Measurements from ENCODE around the gene TMEM209.
"Not testable (repeated sequence)": the region's sequence is repeated elsewhere in the genome, so short reads cannot be mapped to it uniquely, and the experiment has no call there.

TMEM209 gene

DNA sequence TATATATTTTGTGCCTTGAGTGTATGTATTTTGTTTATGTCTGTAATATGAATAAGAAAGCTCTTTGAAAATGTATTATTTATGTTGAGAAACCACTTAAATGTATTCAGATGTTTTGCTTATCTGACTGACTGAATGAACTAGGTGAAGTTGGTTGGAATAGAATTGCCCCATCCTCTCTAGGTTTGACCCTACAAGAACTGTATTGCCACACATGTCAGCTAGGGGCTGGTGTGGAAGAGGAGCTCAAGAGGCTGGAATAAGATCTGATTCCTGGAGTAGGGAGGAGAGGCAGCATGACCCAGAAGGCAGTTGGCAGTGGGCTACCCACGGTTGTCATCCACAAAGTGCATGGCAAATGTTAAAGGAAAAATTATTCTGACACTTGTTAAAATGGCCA is 11.5 kb upstream of the TMEM209 start:
- no peak for DNase-seq

DNA sequence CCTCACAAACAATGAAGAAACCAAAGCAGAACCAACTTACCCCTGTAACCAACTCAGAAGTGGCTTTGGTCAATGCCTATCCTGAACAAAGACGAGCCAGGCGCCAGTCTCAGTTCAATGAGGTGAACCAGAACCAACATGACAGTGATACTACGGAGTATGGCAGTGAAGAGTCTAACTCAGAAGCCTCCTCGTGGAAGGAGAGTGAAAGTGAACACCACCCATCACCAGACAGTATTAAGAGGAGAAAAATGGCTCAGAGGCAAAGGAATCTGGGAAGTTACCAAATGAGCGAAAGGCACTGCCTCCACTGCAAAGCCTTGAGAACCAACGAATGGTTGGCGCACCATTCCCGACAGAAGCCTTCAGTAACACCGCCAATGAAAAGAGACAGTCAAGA is 10.8 kb upstream of the TMEM209 start:
- no peak for DNase-seq

DNA sequence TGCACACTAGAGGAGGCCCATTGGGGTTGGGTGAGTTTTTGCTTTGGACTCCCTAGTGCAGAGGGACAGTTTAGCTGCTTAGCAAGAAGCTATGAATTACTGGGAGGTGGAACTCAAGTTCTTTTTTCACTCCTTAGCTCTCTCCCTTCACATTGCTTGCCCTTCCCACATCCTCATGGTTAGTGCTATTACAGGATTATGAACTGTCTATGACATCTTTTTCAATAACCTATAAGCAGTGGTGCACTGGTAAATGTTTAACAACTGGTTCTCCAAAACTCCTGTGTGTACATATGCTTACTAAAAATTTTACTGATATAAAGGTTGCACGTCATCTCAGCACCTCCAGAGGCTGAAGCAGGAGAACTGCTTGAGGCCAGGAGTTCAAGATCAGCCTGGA is 8.6 kb upstream of the TMEM209 start:
- no peak for DNase-seq

- no peak for DNase-seq
Observed at GRCh38 chr7:130210181-130210935, 5.2 kb upstream of the TMEM209 start.

GRCh38 chr7:130208516-130208915 is 3.3 kb upstream of the TMEM209 start:
- no peak for DNase-seq

DNA sequence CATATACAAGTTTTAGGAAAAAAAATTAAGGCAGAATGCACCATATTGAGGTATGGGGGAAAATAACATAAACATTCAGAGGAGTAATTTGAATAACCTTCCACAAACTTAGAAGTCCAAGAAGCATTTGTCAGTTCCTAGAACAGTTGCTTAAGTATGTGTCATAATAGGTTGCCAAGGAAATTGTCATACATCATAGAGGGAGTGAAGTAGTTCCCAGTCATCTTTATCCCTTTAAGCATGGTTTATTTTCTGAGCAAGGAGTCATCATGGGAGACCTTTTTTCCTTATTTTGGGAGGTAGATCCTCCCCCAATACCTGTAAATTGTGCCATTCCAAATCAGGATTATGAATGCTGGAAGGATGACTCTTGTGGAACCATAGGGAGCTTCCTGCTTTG is 2.4 kb upstream of the TMEM209 start, which contains the start of gene SSMEM1:
Gene SSMEM1, plus strand, starts transcription at position 219 of the 400 bp plus-strand sequence. Its CDS starts 51 bp downstream, at position 270.
- no peak for DNase-seq

DNA sequence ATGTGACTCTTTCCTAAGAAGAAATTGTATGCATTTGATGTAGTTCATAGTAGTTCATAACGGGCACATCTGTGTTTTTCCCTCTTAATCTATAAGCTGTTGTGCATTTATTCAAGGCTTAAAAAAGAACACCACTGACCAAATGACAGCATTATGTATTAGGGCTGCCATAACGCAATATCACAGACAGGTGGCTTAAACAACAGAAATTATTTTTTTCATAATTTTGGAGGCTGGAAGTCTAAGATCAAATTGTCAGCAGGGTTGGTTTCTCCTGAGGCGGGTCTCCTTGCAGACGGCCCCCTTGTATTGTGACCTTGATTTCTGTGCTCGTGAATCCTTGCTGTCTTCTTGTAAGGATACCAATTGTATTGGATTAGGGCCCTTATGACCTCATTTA is 1.8 kb upstream of the TMEM209 start:
- DNase-seq, result no peak

DNA sequence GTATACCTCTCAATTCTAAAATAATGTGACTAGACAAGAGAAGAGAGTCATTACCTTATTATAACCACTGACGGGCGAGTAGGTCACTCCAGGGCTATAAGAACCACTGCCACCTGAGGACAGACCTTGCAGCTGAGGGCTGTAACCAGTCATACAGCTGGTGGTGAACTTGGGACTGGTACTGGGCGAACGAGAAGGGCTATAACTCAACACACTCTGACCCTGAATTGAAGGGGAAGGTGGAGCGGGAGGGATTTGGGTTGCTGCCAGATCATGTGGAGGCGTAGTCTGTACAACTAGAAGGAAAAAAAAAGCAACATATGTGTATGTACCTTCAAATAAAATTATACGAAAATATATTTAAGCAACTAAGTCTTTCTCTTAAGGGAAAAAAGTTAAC is 3.4 kb downstream of the TMEM209 start:
- DNase-seq, result no peak

GRCh38 chr7:130197094-130197493 is 8.1 kb downstream of the TMEM209 start:
- no peak for DNase-seq

GRCh38 chr7:130196476-130196875 is 8.7 kb downstream of the TMEM209 start:
- no peak for DNase-seq

- DNase-seq, result no peak
Observed at GRCh38 chr7:130195396-130195795, 9.8 kb downstream of the TMEM209 start.

GRCh38 chr7:130191791-130192190 is 13.4 kb downstream of the TMEM209 start:
- DNase-seq, result no peak

- no peak for DNase-seq
Observed at GRCh38 chr7:130189343-130189742, 15.9 kb downstream of the TMEM209 start.

GRCh38 chr7:130187360-130187759 is 17.8 kb downstream of the TMEM209 start:
- no peak for DNase-seq

DNA sequence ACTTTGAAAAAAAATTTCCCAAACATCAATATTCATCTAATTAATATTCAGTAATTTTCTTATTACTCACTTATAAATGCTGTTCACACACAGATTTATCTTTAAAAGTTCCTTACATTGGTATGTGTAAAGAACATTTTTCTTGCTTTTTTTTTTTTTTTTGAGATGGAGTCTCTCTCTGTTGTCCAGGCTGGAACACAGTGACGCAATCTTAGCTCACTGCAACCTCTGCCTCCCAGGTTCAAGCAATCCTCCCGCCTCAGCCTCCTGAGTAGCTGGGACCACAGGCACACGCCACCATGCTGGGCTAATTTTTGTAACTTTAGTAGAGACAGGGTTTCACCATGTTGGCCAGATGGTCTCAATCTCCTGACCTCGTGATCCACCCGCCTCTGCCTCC is 20.9 kb downstream of the TMEM209 start:
- DNase-seq, result not testable (repeated sequence)

GRCh38 chr7:130182990-130183389 is 22.2 kb downstream of the TMEM209 start:
- DNase-seq, result no peak

DNA sequence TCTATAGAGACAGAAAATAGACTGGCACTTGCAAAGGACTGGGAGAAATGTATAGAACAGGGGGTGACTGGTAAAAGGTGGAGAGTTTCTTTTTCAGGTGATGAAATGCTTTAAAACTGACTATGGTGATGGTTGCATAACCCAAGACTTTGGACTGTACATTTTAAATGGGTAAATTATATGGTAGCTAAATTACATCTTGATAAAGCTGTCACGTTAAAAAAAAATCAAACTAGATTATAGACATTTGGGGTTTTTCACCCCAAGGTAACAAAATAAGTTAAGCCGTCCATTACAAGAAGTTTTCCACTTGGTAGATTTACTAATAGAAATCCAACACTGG is 24.0 kb downstream of the TMEM209 start:
- no peak for DNase-seq

DNA sequence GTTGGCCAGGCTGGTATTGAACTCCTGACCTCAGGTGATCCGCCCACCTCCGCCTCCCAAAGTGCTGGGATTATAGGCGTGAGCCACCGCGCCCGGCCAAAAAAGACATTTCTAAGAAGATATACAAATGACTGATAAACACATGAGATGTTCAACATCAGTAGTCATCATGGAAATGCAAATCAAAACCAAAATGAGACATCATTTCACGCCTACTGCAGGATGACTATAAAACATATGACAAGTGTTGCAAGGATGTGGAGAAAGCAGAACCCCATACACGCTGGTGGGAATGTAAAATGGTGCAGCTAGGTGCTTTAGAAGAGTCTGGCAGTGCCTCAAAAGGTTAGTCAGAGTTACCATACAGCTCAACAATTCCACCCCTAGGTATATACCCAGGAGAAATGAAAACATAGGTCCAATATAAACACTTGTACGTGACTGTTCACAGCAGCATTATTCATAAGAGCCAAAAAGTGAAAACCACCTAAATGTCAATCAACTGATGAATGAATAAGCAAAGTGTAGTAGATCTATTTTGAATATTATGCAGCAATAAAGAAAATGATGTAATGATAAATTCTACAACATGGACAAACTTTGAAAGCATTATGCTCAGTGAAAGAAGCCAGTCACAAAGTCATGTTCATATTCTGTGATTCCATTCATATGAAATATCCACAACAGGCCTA is 24.5 kb downstream of the TMEM209 start:
- no peak for DNase-seq

GRCh38 chr7:130179631-130180030 is 25.6 kb downstream of the TMEM209 start:
- DNase-seq, result no peak

- DNase-seq, result no peak
Observed at GRCh38 chr7:130178251-130178650, 27.0 kb downstream of the TMEM209 start.

DNA sequence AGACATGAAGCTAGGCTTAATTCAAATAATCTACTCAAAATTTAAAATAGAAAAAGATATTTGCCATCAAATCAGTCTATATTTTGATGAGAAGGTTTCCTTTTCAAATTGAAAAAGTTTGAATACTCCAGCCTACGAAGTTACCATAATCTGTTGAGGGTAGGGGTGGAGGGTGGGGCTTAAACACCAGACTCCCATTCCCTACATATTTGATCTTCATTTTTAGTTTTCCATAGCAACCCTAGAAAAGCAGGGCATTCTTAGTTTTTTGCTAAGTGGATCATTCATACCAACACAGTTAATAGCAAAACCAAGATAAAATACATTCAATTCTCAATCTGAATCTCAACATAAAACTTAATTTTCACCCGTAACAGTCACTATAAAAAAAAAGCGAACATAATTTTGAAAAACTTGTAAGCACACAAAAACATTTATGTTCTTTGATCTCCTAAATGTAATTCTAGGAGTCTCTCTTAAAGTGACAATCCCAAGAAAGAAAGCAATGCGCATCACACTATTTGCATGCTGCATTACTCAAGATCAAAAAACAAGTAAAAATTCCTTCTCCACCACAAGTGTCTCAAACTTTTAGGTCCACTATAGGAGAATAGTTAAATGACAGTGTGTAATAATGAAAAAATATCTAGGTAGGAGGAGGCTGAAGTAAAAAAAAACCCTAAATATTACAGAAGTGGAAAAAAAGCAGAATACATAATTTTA is 30.8 kb downstream of the TMEM209 start:
- no peak for DNase-seq

DNA sequence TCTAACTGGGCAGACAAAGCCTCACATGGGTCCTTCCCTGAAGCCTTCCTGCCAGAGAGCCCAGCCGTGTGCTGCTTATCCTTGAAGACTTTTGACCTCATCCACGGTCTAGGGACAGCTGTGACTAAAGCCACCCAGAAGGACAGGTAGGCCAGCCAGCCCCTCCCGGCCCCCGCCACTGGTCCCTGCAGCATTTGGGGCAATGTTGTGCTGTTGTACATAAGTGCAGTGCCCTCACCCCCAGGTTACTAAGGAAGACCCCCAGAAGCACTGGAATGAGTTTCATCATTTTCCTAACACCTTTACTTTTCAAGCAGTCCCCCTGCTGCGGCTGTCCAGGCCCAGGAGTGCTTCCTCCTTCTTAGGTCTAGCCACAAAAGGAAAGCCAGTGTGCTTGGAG is 43.0 kb downstream of the TMEM209 start:
- no peak for DNase-seq

- DNase-seq, result no peak
Observed at GRCh38 chr7:130160455-130160854, 44.8 kb downstream of the TMEM209 start.

GRCh38 chr7:130160023-130160422 is 45.2 kb downstream of the TMEM209 start:
- DNase-seq, result no peak

Data from central memory CD4-positive, alpha-beta T cell (primary cell).